DMS153 (cell line): ENCODE data around the gene AGBL4.

Source experiments
- DNase-seq: peaks from one replicate; lab custom pipeline; 2025; lab: John Stamatoyannopoulos, UW

The AGBL4 gene

GRCh38 chr1:48649880-48650279 lies 1373.9 kb downstream of the AGBL4 start:
- DNase-seq: no peak

GRCh38 chr1:48645883-48646282 lies 1377.9 kb downstream of the AGBL4 start:
- no peak for DNase-seq

GRCh38 chr1:48644905-48645605 lies 1378.7 kb downstream of the AGBL4 start:
- peak; percentile 44 for DNase-seq

GRCh38 chr1:48644190-48644900 lies 1379.4 kb downstream of the AGBL4 start:
- no peak for DNase-seq

- no peak for DNase-seq
Observed at GRCh38 chr1:48643193-48643592, 1380.6 kb downstream of the AGBL4 start.

GRCh38 chr1:48640836-48641492 lies 1382.8 kb downstream of the AGBL4 start:
- no peak for DNase-seq

GRCh38 chr1:48629867-48630266 lies 1393.9 kb downstream of the AGBL4 start:
- DNase-seq: no peak

GRCh38 chr1:48627486-48627885 lies 1396.3 kb downstream of the AGBL4 start:
- no peak for DNase-seq

GRCh38 chr1:48619539-48619938 lies 1404.2 kb downstream of the AGBL4 start:
- DNase-seq: no peak

GRCh38 chr1:48617252-48617651 lies 1406.5 kb downstream of the AGBL4 start:
- no peak for DNase-seq

GRCh38 chr1:48616710-48617109 lies 1407.0 kb downstream of the AGBL4 start:
- no peak for DNase-seq

- DNase-seq: no peak
Observed at GRCh38 chr1:48611841-48612240, 1411.9 kb downstream of the AGBL4 start.

GRCh38 chr1:48610628-48611542 lies 1412.9 kb downstream of the AGBL4 start:
- peak; percentile 73 for DNase-seq

GRCh38 chr1:48608882-48609281 lies 1414.9 kb downstream of the AGBL4 start:
- no peak for DNase-seq

GRCh38 chr1:48603222-48603621 lies 1420.5 kb downstream of the AGBL4 start:
- no peak for DNase-seq

GRCh38 chr1:48602349-48602748 lies 1421.4 kb downstream of the AGBL4 start:
- no peak for DNase-seq

- DNase-seq: no peak
Observed at GRCh38 chr1:48600182-48600581, 1423.6 kb downstream of the AGBL4 start.

- no peak for DNase-seq
Observed at GRCh38 chr1:48597663-48598062, 1426.1 kb downstream of the AGBL4 start.

GRCh38 chr1:48596046-48596445 lies 1427.7 kb downstream of the AGBL4 start:
- DNase-seq: no peak

- no peak for DNase-seq
Observed at GRCh38 chr1:48595613-48596012, 1428.1 kb downstream of the AGBL4 start.

- no peak for DNase-seq
Observed at GRCh38 chr1:48592330-48592729, 1431.4 kb downstream of the AGBL4 start.

GRCh38 chr1:48591181-48591580 lies 1432.6 kb downstream of the AGBL4 start:
- no peak for DNase-seq
